AG08395 (cell line): ENCODE data around the gene PPDPF.
"Not testable (repeated sequence)": the region's sequence is repeated elsewhere in the genome, so short reads cannot be mapped to it uniquely, and the experiment has no call there.

Experiments
- DNase-seq: peaks from one replicate; pipeline ENCODE4 v3.0.0; 2012; ENCODE audit warnings: mixed read lengths, low spot score

PPDPF gene

GRCh38 chr20:63520504-63520933 lies at the start of gene PPDPF:
Gene PPDPF, plus strand, starts transcription at chr20:63520765. Its CDS starts 544 bp downstream, at chr20:63521309.
- peak; percentile 99 for DNase-seq

- DNase-seq: no peak
Observed at GRCh38 chr20:63471002-63471716, 49.4 kb upstream of the PPDPF start.

- DNase-seq: no peak
Observed at GRCh38 chr20:63471717-63471980, 48.9 kb upstream of the PPDPF start.

GRCh38 chr20:63471981-63472831 lies 48.4 kb upstream of the PPDPF start, which contains the start of gene KCNQ2:
Gene KCNQ2, minus strand, starts transcription at chr20:63472655. Its CDS starts 192 bp downstream, at chr20:63472463.
- no peak for DNase-seq

- DNase-seq: no peak
Observed at GRCh38 chr20:63472862-63473390, 47.6 kb upstream of the PPDPF start.

GRCh38 chr20:63473555-63474449 lies 46.8 kb upstream of the PPDPF start:
- DNase-seq: no peak

- peak; percentile 57 for DNase-seq
Observed at GRCh38 chr20:63475209-63475608, 45.4 kb upstream of the PPDPF start.

GRCh38 chr20:63477061-63477616 lies 43.4 kb upstream of the PPDPF start:
- DNase-seq: no peak

- DNase-seq: no peak
Observed at GRCh38 chr20:63477944-63478343, 42.6 kb upstream of the PPDPF start.

- no peak for DNase-seq
Observed at GRCh38 chr20:63478346-63479302, 41.9 kb upstream of the PPDPF start.

- not testable (repeated sequence) for DNase-seq
Observed at GRCh38 chr20:63479695-63480419, 40.7 kb upstream of the PPDPF start.

GRCh38 chr20:63481503-63481902 lies 39.1 kb upstream of the PPDPF start:
- DNase-seq: no peak

- no peak for DNase-seq
Observed at GRCh38 chr20:63482021-63482587, 38.5 kb upstream of the PPDPF start.

- no peak for DNase-seq
Observed at GRCh38 chr20:63483834-63484233, 36.7 kb upstream of the PPDPF start.

GRCh38 chr20:63484236-63484635 lies 36.3 kb upstream of the PPDPF start:
- no peak for DNase-seq

- no peak for DNase-seq
Observed at GRCh38 chr20:63484651-63485403, 35.7 kb upstream of the PPDPF start.

- DNase-seq: no peak
Observed at GRCh38 chr20:63486300-63486855, 34.2 kb upstream of the PPDPF start.

- no peak for DNase-seq
Observed at GRCh38 chr20:63487116-63487764, 33.3 kb upstream of the PPDPF start.
